ENCODE results near the gene TEAD1.
"Not testable (repeated sequence)": the region's sequence is repeated elsewhere in the genome, so short reads cannot be mapped to it uniquely, and the experiment has no call there.

The TEAD1 gene

GRCh38 chr11:12737024-12737423, 62.8 kb downstream of the TEAD1 start:
- DNase-seq (ENCODE audit: low read depth) = no peak

DNA sequence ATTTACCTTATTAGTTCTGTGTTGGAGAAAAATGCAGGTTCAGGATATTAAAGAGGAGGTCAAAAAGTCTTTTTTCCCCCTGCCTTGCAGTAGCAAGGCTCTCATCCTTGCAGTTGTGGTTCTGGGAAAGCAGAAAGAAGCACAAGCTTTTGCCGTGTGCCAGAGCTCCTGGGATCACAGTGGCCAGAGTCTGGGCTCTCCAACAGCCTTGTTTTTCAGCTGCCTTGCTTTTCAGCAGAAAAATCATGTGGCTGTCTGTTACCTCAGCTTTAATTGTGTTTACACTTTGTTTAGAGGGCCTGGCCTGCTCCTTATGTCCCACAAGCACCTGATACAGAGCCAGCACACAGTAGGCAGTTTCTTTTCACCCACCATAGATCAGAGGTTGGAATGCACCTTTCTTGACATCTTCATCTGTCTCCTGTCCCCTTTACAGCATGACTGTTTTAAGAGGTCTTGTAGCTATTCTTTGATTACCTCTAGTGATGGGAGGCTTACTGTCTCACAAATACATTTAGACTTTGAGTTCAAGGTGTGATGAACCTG, 67.5 kb downstream of the TEAD1 start:
- DNase-seq (ENCODE audit: low read depth) = no peak

- DNase-seq (ENCODE audit: low read depth) = no peak
Observed at GRCh38 chr11:12743834-12744449, 69.7 kb downstream of the TEAD1 start.

DNA sequence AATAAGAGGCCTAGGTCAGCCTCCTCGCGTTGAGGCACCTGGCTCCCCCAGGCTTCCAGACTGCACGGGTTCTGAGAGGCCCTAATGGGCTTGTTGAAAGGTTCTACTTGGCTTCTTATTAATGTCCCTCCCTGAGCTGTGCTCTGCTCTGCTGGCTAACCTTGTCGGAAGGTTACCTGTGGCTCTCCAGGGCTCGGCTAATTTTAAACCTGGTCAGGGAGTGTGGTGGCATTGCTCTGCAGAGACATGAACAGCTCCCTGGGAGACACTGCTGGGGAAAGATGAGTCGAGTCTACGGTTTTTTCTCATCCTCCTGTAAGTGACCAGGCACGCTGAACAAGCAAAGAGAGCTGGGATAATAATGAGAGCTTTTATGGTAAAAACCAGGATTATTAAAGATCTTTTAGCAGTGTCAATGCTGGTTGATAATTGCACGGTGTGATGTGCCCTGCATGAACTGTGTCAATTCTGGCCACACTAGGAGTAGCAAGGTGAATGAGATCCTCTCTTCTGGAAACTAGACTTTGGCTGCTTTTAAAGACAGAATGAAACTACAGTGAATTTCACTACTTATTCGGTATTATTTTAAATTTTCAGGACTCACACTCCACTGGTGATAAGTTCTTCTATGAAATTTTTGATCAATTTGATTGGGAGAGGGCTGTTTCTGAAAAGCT, 70.7 kb downstream of the TEAD1 start:
- no peak for DNase-seq (ENCODE audit: low read depth)

- DNase-seq (ENCODE audit: low read depth) = no peak
Observed at GRCh38 chr11:12745787-12746186, 71.6 kb downstream of the TEAD1 start.

DNA sequence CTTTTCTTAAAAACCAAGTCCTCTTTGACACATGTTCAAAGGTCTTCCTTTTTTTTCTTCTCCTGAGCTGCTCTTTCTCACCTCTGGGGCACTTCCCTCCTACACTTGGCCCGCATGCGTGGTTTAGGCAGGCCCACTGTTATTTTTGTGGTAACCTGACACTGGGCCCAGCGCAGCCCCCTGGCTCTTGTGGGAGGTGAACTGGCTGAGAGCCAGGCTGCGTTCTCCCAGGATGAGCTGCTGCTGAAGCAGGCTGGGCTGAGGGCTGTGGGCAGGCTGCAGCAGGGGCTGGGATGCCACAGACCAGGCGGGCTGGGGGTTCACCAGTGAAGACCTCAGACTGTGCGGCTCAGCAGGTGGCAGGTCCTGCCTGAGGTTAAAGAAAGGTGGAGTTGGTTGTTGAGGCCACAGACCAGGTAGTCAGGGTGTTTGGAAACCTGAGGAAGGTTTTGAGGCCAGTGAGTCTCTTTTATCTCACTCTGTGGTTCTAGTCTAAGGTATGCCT, 72.4 kb downstream of the TEAD1 start:
- DNase-seq (ENCODE audit: low read depth) = no peak

DNA sequence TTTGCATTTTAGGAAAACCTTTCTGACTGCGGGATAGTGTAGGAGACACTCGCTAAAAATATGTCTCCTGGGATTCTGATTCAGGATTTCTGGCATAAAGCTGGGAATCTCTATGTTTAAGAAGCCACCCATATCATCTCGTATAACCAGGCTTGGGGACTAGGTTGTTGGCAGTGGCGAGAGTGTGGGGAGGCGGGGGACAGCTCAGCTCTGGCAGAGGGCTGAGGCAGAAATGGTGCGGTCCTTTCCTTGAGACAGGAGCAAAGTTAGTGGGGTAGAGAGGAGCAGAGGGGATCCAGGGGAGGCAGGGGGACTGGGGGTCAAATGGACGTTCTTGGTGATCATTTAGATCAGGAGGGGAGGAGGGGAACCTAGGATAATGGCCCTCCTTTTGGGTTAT, 74.3 kb downstream of the TEAD1 start:
- DNase-seq (ENCODE audit: low read depth) = no peak

DNA sequence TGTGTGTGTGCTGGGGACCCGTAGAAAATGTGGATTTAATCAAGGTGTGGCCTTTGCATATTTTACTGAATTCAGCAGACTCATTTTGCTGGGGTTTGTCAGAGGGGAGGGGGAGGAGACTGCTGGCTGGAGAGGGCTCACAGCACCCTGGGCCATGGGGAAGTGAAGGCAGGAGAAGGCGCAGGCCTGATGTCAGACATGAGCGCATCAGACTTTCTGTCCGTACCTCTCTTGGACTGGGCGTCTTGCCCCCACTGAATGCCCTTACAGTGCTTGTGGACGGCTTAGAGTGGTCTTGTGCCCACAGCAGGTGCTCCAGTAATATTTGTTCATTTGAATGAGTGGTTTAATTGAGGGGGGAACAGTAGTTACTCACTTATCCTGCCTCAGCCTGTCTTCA, 75.2 kb downstream of the TEAD1 start:
- no peak for DNase-seq (ENCODE audit: low read depth)

DNA sequence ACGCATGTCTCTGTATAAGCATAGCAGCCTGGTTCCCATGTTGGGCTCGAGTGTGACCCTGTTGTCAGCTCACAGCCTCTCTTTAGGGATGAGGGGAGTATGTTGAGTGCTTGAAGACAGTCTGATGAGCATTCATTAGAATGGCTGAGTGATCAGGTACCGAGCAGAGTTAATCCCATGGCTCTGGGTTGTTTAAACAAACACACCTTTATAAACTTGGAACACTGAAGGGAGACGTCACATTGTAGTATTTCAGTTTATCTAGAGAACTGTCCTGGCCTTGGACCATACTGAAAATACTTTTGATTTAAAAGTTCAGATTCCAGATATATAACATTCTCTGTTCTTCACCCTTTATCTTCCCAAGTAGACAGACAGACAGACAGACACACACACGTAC, 76.0 kb downstream of the TEAD1 start:
- no peak for DNase-seq (ENCODE audit: low read depth)

DNA sequence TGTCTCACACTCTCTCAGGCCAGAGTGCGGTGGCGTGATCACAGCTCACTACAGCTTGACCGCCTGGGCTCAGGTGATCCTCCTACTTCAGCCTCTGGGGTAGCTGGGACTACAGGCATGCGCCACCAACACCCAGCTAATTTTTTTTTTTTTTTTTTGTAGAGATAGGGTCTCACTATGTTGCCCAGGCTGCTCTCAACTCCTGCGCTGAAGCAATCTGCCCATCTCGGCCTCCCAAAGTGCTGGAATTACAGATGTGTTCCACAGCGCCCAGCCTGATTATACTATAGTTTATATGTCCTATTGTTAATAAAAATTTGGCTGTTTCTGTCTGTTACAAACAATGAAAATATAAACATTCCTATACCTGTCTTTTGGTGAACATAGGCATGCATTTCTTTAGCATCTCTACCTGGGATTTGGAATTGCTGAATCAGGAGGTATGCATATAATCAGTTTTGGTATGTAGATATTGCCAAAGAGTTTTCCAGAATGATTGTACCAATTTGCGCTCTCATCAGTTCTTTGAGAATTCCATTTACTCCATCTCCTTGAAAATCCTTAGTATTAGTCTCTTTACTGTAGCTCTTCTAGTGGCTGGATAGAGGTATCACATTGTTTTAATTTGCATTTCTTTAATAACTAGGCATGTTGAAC, 78.8 kb downstream of the TEAD1 start:
- no peak for DNase-seq (ENCODE audit: low read depth)

DNA sequence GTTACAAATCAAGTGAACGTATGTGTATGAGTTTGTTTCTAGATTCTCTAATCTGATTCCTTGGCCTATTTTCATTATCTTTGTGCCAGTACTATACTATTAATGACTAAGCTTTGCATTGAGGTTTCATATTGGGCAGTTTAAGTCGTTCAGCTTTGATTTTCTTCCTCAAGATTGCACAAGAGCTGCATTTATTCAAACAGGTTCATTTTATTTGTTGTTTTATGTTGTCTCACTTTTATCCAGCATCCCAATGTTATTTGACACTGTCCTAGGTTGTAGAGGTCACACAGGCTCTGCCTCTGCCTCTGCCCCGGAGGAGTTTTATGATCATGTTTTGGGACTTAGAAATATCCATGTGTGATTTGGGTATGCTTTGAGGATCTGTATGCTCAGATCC, 79.8 kb downstream of the TEAD1 start:
- DNase-seq (ENCODE audit: low read depth) = no peak

DNA sequence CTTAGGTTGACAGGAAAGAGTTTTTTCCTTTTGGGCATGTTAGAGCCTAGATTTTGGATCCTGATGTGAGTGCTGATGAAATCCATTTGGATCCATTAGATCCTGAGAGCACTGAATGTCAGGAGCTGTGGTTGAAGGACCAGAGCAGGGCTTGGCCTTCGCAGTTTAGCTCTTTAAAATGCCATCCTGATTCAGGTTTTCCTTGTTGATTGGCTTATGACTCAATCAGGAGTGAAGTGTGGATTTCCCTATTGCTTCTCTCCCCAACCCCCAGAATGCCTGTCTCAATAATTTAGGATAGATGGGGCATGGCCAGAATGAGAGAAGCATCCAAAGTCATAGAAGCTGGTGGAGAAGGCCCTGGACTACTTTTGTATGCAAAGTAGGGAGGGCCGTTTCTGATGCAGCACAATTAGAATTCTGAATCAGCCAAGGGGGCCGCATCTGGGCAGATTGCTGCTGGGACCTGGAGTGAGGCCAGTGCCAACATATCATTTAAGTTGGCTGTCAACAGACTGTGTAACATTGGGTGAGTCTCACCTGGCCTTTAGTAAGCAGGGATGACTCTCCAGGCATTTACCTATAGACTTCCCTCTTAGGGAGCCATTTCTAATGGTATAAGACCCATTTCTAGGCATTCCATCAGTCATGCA, 80.5 kb downstream of the TEAD1 start:
- no peak for DNase-seq (ENCODE audit: low read depth)

GRCh38 chr11:12755510-12756453, 81.6 kb downstream of the TEAD1 start:
- no peak for DNase-seq (ENCODE audit: low read depth)

- no peak for DNase-seq (ENCODE audit: low read depth)
Observed at GRCh38 chr11:12756454-12756806, 82.2 kb downstream of the TEAD1 start.

- no peak for DNase-seq (ENCODE audit: low read depth)
Observed at GRCh38 chr11:12756867-12757266, 82.6 kb downstream of the TEAD1 start.

DNA sequence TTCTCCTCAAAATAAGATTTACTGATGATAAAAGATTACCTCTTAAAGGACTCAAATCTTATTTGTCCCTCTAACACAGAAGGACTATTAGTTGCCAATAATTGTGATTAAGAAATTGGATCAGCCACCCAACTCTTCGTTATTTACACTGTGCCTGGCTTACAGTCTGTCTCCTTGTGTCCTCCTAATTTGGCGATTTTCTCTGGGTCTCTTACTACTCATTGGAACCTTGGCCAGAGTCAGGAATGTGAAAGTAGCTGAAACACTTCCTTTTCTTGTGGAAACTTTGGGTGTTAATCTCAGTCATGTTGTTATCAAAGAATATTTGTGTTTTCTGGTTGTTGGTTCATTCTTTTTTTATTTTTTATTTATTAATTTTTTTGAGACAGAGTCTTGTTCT, 83.2 kb downstream of the TEAD1 start:
- no peak for DNase-seq (ENCODE audit: low read depth)

- not testable (repeated sequence) for DNase-seq (ENCODE audit: low read depth)
Observed at GRCh38 chr11:12758117-12758516, 83.9 kb downstream of the TEAD1 start.

DNA sequence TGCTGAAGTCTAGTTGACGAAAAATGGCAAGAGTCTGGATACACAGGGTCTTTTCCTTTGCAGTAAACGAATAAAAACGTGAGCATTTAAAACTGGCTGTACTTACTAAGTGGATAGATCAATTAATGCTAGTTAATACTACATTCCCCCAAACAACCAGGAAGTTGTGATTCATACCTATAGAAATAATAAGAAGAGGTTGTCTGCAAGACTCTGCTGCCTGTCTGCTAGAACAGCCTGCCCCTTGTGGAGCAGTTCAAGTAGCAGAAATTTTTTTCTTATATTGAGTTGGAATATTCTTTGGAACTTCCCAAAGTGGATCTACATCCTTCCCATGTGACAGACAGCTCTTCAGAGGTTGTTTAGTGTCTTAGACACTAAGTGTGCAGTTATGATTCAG, 86.8 kb downstream of the TEAD1 start:
- no peak for DNase-seq (ENCODE audit: low read depth)

- DNase-seq (ENCODE audit: low read depth) = no peak
Observed at GRCh38 chr11:12762278-12762677, 88.1 kb downstream of the TEAD1 start.

- DNase-seq (ENCODE audit: low read depth) = no peak
Observed at GRCh38 chr11:12762696-12763324, 88.6 kb downstream of the TEAD1 start.
